Karpas-422 (cell line): ENCODE measurements around the gene NLRC5. TPM values are rescaled to one million over a fixed set of nuclear protein-coding genes. Genes with fewer than 3 reads are reported as not detected.
"Not testable (repeated sequence)": the region's sequence is repeated elsewhere in the genome, so short reads cannot be mapped to it uniquely, and the experiment has no call there.

Experiments used
- DNase-seq: peaks from one replicate; pipeline ENCODE4 v3.0.0-alpha.2; 2015
- H2AFZ ChIP-seq: fragments of 200-600 bp; sonication (generic); 2 replicates; pipeline ENCODE4 v1.6.1; 2014; ENCODE audit warnings: antibody characterized with exemption, low read length, mixed read lengths
- H3K27ac ChIP-seq: fragments of 200-600 bp; sonication (generic); 2 replicates; pipeline ENCODE4 v1.5.1; 2014; ENCODE audit warnings: mild to moderate bottlenecking, low read length, moderate library complexity
- H3K27me3 ChIP-seq: fragments of 200-600 bp; sonication (generic); 2 replicates; pipeline ENCODE4 v1.6.1; 2014; ENCODE audit warnings: low read length, mixed read lengths
- H3K36me3 ChIP-seq: fragments of 200-600 bp; sonication (generic); 2 replicates; pipeline ENCODE4 v1.6.1; 2014; ENCODE audit warnings: low read length, mixed read lengths; ENCODE audit not compliant: insufficient read depth
- H3K4me1 ChIP-seq: fragments of 200-600 bp; sonication (generic); 2 replicates; pipeline ENCODE4 v1.6.1; 2014; ENCODE audit warnings: mild to moderate bottlenecking, low read length, mixed read lengths
- H3K4me2 ChIP-seq: fragments of 200-600 bp; sonication (generic); 2 replicates; pipeline ENCODE4 v1.6.1; 2014; ENCODE audit warnings: low read length, low read depth, mild to moderate bottlenecking; ENCODE audit not compliant: poor library complexity, severe bottlenecking
- H3K4me3 ChIP-seq: fragments of 200-600 bp; sonication (generic); 2 replicates; pipeline ENCODE4 v1.5.1; 2014; ENCODE audit warnings: mild to moderate bottlenecking, antibody characterized with exemption, low read length, mixed read lengths
- H3K79me2 ChIP-seq: fragments of 200-600 bp; sonication (generic); 2 replicates; pipeline ENCODE4 v1.6.1; 2014; ENCODE audit warnings: mild to moderate bottlenecking, low read length, mixed read lengths
- H3K9ac ChIP-seq: fragments of 200-600 bp; sonication (generic); 2 replicates; pipeline ENCODE4 v1.6.0; 2014; ENCODE audit warnings: low read length
- H3K9me2 ChIP-seq: fragments of 200-600 bp; sonication (generic), shearing (Covaris generic); replicated peaks from 2 replicates; pipeline ENCODE4 v1.6.0; 2014; ENCODE audit warnings: mild to moderate bottlenecking, low read length, moderate library complexity; ENCODE audit not compliant: insufficient read depth
- H3K9me3 ChIP-seq: fragments of 300-700, 200-600 bp; sonication (generic); 2 replicates; pipeline ENCODE4 v1.6.1; 2014; ENCODE audit warnings: low read length, mixed read lengths
- H4K20me1 ChIP-seq: fragments of 200-600 bp; sonication (generic); 2 replicates; pipeline ENCODE4 v1.6.1; 2014; ENCODE audit warnings: mild to moderate bottlenecking, antibody characterized with exemption, low read length, low read depth; ENCODE audit not compliant: insufficient read depth
- total RNA-seq: library from RNA; depleted of rRNA; stranded (reverse); fragments of >200 nt; shearing (Covaris generic); gene quantifications from 2 replicates; pipeline ENCODE4 v1.2.3, GENCODE V29; 2014; ENCODE audit warnings: low replicate concordance

NLRC5 gene
- total RNA-seq, 1 experiment from 2014 or later = 116 TPM

DNA sequence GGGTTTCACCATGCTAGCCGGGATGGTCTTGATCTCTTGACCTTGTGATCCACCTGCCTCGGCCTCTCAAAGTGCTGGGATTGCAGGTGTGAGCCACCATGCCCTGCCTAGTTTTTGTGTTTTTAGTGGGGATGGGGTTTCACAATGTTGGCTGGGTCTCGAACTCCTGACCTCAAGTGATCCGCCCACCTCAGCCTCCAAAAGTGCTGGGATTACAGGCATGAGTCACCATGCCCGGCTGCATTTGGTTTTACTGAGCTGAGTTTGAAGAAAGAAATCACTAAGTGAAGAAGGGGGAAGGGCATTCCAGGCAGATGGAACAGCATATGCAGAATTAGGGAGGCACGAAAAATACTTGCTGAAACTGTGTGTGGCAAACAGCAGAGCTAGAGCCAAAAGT is 110.6 kb downstream of the NLRC5 start:
- H4K20me1 ChIP-seq, H3K79me2 ChIP-seq, H3K27ac ChIP-seq, H3K9ac ChIP-seq, H3K27me3 ChIP-seq, H3K4me3 ChIP-seq, H3K9me2 ChIP-seq, DNase-seq, H3K36me3 ChIP-seq, H3K4me2 ChIP-seq, H3K9me3 ChIP-seq, H2AFZ ChIP-seq: not testable (repeated sequence)
- H3K4me1 ChIP-seq = peaks cover 15% of the 10 kb centered on the region

DNA sequence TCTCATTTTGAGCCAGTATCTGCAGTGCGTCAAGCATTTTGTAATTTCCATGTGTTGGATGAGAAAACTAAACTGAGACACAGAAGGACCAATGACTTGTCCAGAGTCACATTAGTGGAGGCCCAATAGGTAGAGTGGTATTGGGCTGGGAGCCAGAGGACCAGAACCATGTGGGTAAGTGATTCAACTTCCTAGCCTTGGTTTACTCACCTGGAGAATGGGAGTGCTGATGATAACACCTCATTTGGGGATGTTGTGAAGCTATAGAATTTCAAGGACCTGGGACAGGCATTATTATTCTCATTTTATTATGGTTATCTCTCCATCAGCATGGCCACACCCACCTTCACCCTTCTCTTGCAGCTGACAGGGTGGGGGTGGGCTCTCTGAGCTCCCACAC is 111.1 kb downstream of the NLRC5 start:
- no peaks in the 10 kb centered on the region for H3K9me3 ChIP-seq
- H3K9me2 ChIP-seq = no peaks in the 10 kb centered on the region
- H3K27ac ChIP-seq = no peak overlapping the region
- no peaks in the 10 kb centered on the region for H4K20me1 ChIP-seq
- H3K4me2 ChIP-seq = no peak overlapping the region
- no peak for DNase-seq
- H3K9ac ChIP-seq = no peak overlapping the region
- peaks cover 15% of the 10 kb centered on the region for H3K4me1 ChIP-seq
- H3K4me3 ChIP-seq = no peak overlapping the region
- no peak overlapping the region for H2AFZ ChIP-seq
- H3K27me3 ChIP-seq = no peaks in the 10 kb centered on the region
- no peaks in the 10 kb centered on the region for H3K79me2 ChIP-seq
- no peaks in the 10 kb centered on the region for H3K36me3 ChIP-seq

DNA sequence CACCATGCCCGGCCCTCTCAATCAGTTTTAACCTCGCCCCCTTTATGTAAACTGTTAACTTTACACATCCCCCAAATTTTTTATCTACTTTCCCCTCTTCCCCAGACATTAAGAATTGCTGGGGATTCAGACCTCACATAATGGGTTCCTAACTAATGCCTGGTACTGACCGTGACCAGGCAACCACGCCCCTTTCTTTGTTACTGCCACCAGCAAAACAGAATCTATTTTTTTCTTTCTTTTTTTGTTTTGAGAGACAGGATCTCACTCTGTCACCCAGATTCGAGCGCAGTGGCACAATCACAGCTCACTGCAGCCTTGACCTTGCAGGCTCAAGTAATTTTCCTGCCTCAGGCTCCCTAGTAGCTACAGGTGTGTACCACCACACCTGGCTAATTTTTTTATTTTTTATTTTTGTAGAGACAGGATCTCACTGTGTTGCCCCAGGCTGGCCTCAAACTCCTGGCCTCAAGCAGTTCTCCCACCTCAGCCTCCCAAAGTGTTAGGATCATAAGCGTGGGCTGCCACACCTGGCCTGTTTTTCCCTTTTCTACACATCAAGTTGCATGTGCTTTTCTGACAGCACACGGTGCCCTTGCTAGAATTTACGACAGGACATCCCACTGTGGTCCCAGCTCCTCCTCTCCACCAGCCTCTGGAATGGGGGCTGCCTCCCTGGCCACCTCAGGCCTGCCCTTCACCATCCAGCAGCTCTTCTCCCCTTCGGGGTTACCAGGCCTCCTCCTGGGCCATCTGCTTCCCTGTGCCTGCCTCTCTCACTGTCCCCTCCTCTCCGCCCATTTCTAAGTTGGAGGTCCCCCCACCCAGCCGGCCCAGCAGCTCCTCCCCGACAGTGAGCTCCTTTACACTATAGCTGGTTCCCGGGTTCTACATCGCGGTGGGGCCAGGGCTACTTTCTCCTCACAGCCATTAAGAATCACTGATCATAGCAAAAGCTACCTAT is 113.8 kb downstream of the NLRC5 start:
- no peak overlapping the region for H3K4me3 ChIP-seq
- H3K79me2 ChIP-seq = no peaks in the 10 kb centered on the region
- H3K4me1 ChIP-seq = peaks cover 12% of the 10 kb centered on the region
- no peaks in the 10 kb centered on the region for H4K20me1 ChIP-seq
- no peak overlapping the region for H2AFZ ChIP-seq
- no peaks in the 10 kb centered on the region for H3K9me2 ChIP-seq
- H3K9ac ChIP-seq = no peak overlapping the region
- no peak overlapping the region for H3K4me2 ChIP-seq
- no peak overlapping the region for H3K27ac ChIP-seq
- H3K27me3 ChIP-seq = no peaks in the 10 kb centered on the region
- H3K36me3 ChIP-seq = no peaks in the 10 kb centered on the region
- DNase-seq = no peak
- no peaks in the 10 kb centered on the region for H3K9me3 ChIP-seq

DNA sequence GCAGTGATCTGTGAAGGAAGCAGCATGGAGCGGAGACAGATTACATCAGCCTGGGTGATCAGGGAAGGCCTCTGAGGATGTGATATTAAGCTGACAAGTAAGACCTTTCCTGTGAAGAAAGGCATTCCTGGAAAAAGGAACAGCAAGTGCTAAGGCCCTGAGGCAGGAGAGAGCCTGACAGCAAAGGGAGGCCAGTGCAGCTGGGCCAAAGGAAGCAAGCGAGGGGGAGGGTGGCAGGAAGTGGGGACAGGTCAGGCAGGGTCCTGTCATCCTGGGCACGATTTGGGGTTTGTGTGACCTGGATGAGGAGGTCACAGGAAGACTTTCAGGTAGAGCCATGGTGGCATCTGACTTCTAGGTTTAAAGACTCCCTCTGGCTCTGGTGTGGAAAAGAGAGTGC is 115.3 kb downstream of the NLRC5 start:
- DNase-seq = no peak
- Histone ChIP-seq H3K79me2 (no peaks in the 10 kb centered on the region), H3K9me2 (no peaks in the 10 kb centered on the region), H4K20me1 (no peaks in the 10 kb centered on the region), H3K4me3 (no peak overlapping the region), H2AFZ (no peak overlapping the region), H3K9me3 (no peaks in the 10 kb centered on the region), H3K27me3 (no peaks in the 10 kb centered on the region), H3K9ac (no peak overlapping the region), H3K36me3 (no peaks in the 10 kb centered on the region), H3K4me1 (peaks cover 7% of the 10 kb centered on the region), H3K27ac (no peak overlapping the region), H3K4me2 (no peak overlapping the region)

DNA sequence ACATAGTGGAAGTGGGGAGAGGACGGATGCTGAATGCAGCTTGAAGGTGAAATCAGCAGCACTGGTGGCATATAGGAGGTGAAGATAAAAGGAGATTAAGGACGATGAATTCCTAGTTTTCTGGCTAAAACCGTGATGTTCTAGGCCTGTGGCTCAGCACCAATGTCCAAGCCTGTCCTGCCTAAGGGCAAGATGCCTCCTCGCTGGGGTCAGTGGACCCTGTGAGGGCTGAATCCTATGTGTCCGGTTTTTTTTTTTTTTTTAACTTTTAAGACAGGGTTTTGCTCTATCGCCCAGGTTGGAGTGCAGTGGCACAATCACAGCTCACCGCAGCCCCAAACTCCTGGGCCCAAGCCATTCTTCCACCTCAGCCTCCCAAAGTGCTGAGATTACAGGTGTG is 115.8 kb downstream of the NLRC5 start:
- H3K9ac ChIP-seq = no peak overlapping the region
- no peaks in the 10 kb centered on the region for H3K79me2 ChIP-seq
- H3K9me3 ChIP-seq = no peaks in the 10 kb centered on the region
- H4K20me1 ChIP-seq = no peaks in the 10 kb centered on the region
- H2AFZ ChIP-seq = no peak overlapping the region
- no peak overlapping the region for H3K4me3 ChIP-seq
- H3K27me3 ChIP-seq = no peaks in the 10 kb centered on the region
- DNase-seq = no peak
- H3K27ac ChIP-seq = no peak overlapping the region
- H3K4me2 ChIP-seq = no peak overlapping the region
- no peaks in the 10 kb centered on the region for H3K9me2 ChIP-seq
- H3K36me3 ChIP-seq = no peaks in the 10 kb centered on the region
- peaks cover 7% of the 10 kb centered on the region for H3K4me1 ChIP-seq

DNA sequence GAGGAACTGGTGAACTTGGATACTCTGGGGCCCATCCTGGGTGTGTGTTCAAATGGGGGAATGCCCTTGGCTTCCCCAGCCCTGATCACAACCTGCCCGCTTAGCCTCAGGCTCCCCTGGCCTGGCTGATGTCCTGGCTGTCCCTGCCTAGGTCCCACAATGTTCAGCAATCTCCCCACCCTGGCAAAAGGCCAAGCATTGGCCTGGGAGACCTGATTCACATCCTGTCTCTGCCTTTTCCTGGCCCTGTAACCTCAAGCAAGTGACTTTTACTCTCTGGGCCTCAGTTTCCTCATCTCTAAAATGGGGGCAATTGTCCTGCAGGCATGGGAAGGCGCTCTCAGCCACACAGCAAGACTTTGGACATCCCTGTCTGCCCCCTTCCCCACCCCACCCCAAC is 117.4 kb downstream of the NLRC5 start:
- no peaks in the 10 kb centered on the region for H3K9me3 ChIP-seq
- H3K36me3 ChIP-seq = no peaks in the 10 kb centered on the region
- no peak overlapping the region for H3K9ac ChIP-seq
- H3K9me2 ChIP-seq = no peaks in the 10 kb centered on the region
- DNase-seq = no peak
- H3K27me3 ChIP-seq = no peaks in the 10 kb centered on the region
- peaks cover 7% of the 10 kb centered on the region for H3K4me1 ChIP-seq
- H3K4me2 ChIP-seq = no peak overlapping the region
- no peak overlapping the region for H2AFZ ChIP-seq
- H3K4me3 ChIP-seq = no peak overlapping the region
- no peaks in the 10 kb centered on the region for H4K20me1 ChIP-seq
- no peaks in the 10 kb centered on the region for H3K79me2 ChIP-seq
- H3K27ac ChIP-seq = no peak overlapping the region

DNA sequence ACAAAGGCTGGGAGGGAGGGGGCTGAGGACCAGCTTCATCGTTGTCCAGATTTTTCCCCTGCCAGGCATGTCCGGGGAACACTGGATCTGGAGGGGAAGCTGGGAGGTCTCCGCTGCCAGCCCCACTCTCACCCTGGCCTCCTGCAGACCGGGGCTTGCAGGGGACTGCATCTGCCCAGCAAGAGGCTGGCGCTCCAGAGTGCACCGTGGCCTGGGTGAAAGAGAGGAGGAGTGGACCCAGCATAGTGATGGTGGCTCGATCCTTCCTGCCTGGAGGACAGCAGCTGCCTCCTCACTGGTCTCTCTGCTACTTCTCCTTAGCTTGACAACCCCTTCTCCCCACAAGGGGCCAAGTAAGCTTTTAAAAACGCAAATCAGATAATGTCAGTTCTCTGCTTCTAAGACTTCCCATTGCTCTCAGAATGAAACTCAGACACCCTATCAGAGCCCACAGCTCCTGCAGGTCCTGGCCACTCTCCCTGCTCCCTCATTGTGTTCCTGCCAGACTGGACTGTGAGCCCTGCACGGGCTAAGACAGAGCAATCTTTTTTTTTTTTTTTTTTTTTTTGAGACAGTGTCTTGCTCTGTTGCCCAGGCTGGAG is 118.1 kb downstream of the NLRC5 start:
- no peaks in the 10 kb centered on the region for H4K20me1 ChIP-seq
- H3K9me2 ChIP-seq = no peaks in the 10 kb centered on the region
- H3K9ac ChIP-seq = no peak overlapping the region
- no peak overlapping the region for H3K4me2 ChIP-seq
- no peak overlapping the region for H2AFZ ChIP-seq
- no peak overlapping the region for H3K4me3 ChIP-seq
- DNase-seq = peak; percentile 55
- no peaks in the 10 kb centered on the region for H3K36me3 ChIP-seq
- H3K9me3 ChIP-seq = no peaks in the 10 kb centered on the region
- H3K27ac ChIP-seq = no peak overlapping the region
- no peaks in the 10 kb centered on the region for H3K79me2 ChIP-seq
- H3K27me3 ChIP-seq = no peaks in the 10 kb centered on the region
- H3K4me1 ChIP-seq = peaks cover 7% of the 10 kb centered on the region

DNA sequence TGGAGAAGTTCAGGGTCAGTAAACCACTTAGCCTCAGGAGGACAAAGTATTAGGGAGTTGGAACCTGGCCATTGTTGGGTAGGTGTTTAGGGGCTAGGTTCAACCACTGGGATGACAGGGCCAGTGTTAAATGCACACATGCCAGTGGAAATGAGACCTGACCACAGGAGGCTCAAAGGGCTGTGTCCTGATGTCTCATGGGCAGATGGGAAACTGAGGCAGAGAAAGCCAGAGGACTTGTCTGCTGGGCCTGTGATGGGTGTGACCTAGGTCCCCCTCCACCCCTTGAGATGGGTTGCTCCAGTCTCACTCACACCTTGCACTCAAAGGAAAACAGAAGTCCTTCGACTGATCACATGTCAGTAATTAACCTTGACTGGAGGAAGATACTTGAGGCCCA is 119.1 kb downstream of the NLRC5 start:
- Histone ChIP-seq H4K20me1 (no peaks in the 10 kb centered on the region), H3K79me2 (no peaks in the 10 kb centered on the region), H3K4me1 (peaks cover 7% of the 10 kb centered on the region), H3K9me3 (no peaks in the 10 kb centered on the region), H3K36me3 (no peaks in the 10 kb centered on the region), H3K9me2 (no peaks in the 10 kb centered on the region), H3K4me3 (no peak overlapping the region), H2AFZ (no peak overlapping the region), H3K4me2 (no peak overlapping the region), H3K27ac (no peak overlapping the region), H3K27me3 (no peaks in the 10 kb centered on the region), H3K9ac (no peak overlapping the region)
- DNase-seq = no peak
